Ammon's horn (tissue), 1 donor: ENCODE measurements around the gene JAK2.
"Not testable (repeated sequence)": the region's sequence is repeated elsewhere in the genome, so short reads cannot be mapped to it uniquely, and the experiment has no call there.

Experiments
- DNase-seq: peaks from one replicate; pipeline ENCODE4 v3.0.0-alpha.2; 2016; ENCODE audit warnings: low spot score

The JAK2 gene

DNA sequence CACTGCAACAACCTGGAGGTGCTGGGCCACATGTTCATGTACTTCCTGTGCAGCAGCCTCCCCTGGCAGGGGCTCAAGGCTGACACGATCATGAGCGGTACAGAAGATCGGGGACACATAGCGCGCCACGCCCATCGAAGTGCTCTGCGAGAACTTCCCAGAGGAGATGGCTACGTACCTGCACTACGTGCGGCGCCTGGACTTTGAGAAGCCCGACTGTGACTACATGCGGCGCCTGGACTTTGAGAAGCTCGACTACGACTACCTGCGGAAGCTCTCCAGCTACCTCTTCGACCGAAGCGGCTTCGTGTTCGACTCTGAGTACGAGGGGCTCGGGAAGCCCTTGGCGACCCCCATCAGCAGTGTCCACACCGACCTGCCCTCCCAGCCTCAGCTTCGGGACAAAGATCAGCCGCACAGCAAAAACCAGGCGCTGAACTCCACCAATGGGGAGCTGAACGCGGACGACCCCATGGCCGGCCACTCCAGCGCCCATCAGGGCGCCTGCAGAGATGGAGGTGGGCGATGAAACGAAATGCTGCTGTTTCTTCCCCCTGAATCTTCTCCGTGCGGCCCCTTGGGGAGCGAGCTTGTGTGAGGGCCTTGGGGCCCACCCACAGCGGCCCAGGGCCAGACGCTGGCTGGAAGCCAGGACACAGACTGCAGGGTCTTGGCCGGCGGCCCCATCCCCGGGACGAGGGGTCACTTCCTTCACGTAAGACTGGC is 56.5 kb downstream of the JAK2 start:
- no peak for DNase-seq

DNA sequence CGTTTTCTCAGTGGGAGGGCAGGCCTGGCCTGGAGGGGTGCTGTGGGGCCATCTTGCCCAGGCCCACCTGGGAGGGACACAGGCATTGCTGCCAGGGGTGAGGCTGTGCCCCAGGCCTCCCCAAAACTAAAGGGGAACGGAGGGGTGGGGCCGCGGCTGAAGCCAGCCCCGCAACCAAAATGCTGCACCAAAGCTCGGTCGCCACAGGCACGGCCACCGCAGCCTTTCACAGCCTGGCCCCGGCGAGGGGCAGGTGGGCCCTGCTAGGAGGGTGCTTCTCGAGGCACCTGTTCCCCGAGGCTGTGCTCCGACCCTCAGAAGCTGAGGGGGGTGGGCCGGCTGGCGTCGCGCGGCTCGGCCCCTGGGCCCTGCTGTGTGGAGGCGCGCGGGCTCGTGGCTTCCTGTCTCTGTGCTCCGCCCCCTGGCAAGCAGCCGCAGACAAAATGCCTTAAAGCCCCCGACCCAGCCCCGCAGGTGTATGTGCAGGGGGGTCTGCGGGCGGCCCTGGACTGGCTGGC is 57.6 kb downstream of the JAK2 start:
- DNase-seq = no peak

DNA sequence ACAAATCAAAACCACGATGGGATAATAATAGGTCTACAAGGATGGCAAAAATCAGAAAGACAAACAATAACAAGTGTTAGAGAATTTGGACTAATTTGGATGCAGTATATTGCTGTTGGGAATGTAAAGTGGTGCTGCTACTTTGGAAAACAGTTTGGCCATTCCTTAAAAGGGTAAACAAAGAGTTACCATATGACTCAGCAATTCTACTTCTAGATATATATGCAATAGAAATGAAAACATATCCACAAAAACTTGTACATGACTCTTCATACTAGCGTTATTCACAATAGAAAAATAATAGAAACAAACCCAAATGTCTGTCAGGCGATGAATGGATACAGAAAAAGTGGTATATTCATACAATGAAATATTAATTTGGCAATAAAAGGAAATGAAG is 58.3 kb downstream of the JAK2 start:
- DNase-seq = no peak

GRCh38 chr9:5044160-5044559 is 59.1 kb downstream of the JAK2 start:
- no peak for DNase-seq

DNA sequence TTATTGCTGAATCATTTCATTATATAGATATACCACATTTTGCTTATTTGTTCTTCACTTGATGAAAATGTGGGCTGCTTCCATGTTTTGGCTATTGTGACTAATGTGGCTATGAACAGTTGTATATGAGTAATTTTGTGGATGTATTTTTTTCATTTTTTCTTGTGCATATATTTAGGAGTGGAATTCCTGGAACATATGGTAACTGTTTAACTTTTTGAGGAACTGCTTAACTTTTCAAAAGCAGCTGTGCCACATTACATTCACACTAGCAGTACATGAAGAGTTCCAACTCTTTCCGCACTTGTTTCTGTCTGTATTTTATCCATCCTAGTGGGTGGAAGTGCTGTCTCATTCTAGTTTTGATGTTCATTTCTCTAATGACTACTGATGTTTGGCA is 67.8 kb downstream of the JAK2 start:
- no peak for DNase-seq

GRCh38 chr9:5062631-5063030 is 77.6 kb downstream of the JAK2 start:
- DNase-seq = no peak

DNA sequence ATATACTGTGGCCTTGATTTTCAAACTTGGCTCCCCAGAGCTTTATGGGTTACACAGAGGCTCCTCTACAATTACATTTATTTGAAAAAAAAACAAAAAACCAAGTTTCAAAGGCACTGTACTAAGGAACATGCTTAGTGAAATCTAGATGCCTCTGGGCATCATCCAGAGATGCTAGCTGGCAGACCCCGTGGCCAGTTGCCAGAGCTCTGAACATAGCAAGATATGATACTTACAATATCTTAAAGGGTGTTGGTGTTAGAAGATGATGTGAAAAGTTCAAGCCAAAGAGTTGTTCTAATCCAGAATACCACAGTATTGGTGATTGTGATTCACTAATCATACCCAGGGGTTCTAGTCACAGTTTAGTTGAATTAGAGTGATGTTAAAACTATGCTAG is 87.8 kb downstream of the JAK2 start:
- no peak for DNase-seq

DNA sequence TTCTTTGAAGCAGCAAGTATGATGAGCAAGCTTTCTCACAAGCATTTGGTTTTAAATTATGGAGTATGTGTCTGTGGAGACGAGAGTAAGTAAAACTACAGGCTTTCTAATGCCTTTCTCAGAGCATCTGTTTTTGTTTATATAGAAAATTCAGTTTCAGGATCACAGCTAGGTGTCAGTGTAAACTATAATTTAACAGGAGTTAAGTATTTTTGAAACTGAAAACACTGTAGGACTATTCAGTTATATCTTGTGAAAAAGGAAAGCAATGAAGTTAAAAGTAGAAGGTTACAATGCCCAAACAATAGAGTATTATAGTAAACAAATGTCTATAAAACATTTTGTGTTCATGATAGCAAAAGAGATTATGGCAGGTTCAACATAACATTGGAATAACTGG is 88.6 kb downstream of the JAK2 start:
- no peak for DNase-seq

DNA sequence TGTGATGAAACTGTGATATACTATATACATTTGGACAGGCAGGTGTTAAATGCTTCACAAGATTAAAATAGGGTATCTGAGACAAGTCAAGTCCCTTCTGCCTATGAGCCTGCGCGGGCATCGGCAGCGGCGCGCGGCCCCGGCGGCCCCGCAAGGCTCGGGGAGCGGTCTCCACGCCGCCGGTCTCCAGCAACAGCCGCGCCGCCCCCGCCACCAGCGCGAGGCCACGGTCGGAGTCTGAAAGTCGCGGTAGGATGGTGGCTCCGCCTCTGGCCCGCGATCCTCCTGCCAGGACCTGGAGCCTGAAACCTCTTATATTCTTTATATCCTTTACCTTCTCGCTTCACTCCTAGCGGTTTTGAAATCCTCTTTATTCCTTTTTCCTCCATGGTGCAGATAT is 100.9 kb downstream of the JAK2 start:
- no peak for DNase-seq

GRCh38 chr9:5089737-5090136 is 104.7 kb downstream of the JAK2 start:
- DNase-seq = no peak

DNA sequence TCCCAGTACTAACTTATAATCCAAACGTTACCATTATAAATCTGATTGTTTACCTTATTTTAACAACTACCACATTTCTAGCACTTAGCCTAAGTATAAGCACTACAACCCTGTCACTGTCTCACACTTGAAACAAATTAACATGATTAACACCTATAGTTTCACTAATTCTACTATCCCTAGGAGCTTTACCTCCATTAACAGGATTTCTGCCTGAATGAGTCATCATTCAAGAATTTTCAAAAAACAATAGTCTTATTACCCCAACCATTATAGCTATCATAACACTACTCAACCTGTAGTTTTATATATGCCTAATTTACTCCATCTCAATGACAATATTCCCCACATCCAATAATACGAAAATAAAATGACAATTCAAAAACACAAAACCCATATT is 110.7 kb downstream of the JAK2 start:
- DNase-seq = no peak

DNA sequence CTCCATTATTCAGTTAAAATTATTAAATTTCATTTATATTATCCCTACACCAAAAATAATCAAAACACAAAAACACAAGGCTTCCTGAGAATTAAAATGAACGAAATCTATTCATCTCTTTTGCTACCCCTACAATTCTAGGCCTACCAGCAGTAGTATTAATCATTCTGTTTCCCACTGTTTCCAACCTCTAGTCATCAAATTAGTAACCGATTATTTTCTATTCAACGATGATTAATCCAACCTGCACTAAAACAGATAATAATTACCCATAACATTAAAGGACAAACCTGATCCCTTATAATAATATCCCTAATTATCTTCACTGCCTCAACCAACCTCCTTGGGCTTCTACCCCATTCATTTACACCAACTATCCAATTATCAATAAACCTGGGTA is 114.4 kb downstream of the JAK2 start:
- DNase-seq = no peak

GRCh38 chr9:5101127-5101526 is 116.1 kb downstream of the JAK2 start:
- not testable (repeated sequence) for DNase-seq

GRCh38 chr9:5106517-5106916 is 121.4 kb downstream of the JAK2 start:
- DNase-seq = not testable (repeated sequence)

GRCh38 chr9:5110867-5111681 is 126.0 kb downstream of the JAK2 start:
- no peak for DNase-seq

GRCh38 chr9:5111696-5112095 is 126.6 kb downstream of the JAK2 start:
- DNase-seq = no peak

GRCh38 chr9:5112109-5112592 is 127.1 kb downstream of the JAK2 start:
- no peak for DNase-seq

DNA sequence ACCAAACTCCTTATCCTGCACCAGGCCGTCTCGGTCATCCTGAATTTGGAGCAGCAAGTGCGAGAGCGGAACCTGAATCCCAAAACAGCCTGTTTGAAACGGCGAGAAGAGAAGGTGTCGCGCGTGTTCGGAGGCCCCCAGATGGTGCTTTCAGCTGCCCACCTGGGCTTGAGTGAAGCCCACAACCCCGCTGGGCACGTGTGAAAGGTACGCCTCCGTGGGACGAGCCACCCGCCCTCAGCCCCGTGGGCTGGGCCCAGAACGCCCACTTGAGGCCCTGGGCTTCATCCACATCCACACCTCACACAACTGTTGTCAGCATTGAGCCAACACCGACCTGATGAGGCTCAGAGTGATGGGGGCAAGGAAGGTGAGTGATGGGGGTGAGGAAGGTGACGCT is 127.6 kb downstream of the JAK2 start:
- DNase-seq = no peak

GRCh38 chr9:5113523-5113922 is 128.5 kb downstream of the JAK2 start:
- DNase-seq = no peak

DNA sequence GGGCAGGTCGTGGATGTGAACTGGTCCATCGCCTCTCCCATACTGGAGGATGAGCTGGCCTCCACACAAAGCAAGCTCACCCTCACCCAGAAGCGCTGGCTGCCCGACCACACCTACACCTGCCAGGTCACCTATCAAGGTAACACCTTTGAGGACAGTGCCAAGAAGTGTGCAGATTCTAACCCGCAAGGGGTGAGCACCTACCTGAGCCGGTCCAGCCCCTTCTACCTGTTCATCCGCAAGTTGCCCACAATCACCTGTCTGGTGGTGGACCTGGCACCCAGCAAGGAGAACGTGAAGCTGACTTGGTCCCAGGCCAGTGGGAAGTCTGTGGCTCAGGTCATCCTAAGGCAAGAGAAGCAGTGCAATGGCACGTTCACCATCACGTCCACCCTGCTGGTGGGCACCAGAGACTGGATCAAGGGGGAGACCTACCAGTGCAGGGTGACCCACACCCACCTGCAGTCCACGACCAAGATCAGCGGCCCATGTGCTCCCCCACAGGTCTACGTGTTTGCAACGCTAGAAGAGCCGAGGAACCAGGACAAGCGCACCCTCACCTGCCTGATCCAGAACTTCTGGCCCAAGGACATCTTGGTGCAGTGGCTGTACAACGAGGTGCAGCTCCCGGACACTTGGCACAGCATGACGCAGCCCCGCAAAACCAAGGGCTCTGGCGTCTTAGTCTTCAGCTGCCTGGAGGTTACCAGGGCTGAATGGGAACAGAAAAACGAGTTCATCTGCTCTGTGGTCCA is 129.1 kb downstream of the JAK2 start:
- no peak for DNase-seq

DNA sequence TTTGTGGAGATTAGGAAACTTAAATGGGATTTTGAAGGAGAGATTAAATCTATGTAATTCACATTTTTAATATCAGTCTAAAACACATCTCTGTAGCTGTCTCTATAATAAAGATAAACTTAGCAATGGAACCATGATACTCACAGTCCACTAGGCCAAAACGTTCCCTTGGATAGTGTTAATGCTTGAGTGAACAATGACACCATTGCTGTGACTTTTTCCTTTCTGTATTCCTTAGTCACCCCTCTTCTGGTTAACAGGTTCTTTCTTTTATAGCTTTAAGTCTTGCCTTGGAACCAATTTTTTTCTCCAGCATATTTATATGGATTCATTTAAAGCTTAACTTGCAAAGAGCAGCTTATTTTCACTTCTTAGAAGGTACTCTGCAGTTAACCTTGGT is 137.0 kb downstream of the JAK2 start:
- DNase-seq = no peak

DNA sequence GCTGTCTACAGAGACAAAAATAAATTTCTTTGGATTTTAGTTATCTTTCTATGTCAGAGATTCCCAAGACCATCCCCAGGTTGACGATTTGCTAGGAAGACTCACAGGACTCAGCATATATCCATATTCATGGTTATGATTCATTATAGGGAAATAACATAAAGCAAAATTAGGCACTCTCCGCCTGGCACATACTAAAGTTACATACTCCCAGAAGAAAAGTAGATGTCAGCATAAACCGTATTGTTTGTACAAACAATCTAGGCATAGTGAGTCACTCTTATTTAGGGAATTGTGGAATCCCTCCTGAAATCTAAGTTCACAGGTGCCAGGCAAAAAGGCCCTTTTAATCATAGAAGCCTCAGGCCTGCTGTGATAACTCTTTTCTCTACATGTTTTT is 137.4 kb downstream of the JAK2 start:
- no peak for DNase-seq

DNA sequence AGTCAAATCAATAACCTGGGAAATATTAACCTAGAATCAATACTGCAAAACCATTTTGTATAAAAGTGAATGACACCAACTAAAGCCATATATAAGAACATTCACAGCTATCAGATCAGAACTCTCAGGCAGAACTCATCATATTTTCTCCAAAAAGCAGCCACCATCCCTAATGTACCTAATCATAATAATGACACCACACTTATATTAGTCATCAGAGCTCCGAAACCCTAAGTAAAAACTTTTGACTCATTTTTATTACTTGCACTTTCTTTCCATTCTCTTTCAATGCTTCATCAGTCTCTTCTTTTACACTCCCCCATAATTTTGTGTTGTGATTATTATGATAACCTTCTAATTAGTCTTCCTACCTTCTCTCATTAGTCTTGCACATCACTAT is 155.1 kb downstream of the JAK2 start:
- no peak for DNase-seq
